ENCODE measurements around the gene KCNB1.

The KCNB1 gene

DNA sequence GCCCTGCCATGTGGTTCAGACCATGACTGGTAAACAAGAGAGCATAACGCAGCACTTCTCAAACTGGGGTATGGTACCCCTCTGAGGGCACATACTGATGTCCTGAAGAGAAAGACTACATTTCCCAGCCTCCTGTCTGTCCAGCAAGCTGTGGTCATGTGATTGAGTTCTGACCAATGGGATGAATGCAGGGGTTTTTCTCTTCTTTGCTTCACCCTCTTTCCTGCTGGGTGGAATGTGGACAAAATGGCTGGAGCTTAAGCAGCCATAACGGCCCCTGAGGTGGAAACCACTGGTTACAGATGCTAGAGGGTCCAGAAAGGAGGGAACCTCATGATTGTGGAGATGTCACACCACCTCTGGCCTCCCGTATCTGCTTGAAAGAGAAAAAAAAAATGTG lies 19.4 kb upstream of the KCNB1 start:
- peaks cover 8% of the 10 kb centered on the region for H3K4me1 ChIP-seq (ENCODE audit: insufficient read depth, insufficient read length)
- DNase-seq (ENCODE audit: low read depth, low spot score) = no peak
- H3K27me3 ChIP-seq (ENCODE audit: insufficient read depth, insufficient read length) = no peaks in the 10 kb centered on the region
- TF ChIP-seq SUZ12 (IDR thresholded peaks at IDR 0.05; ENCODE audit: extremely low read depth, insufficient read depth, insufficient read length) = no peak
- TF ChIP-seq ZNF274 (IDR thresholded peaks at IDR 0.05; ENCODE audit: low read depth, low read length) = no peak
- no peak for TF ChIP-seq YY1 (IDR thresholded peaks at IDR 0.05; ENCODE audit: insufficient read depth, insufficient read length)
- H3K9me3 ChIP-seq (ENCODE audit: insufficient read depth, low read length) = peaks cover 5% of the 10 kb centered on the region; the same call in 1 of the 2 replicates
- H3K4me3 ChIP-seq (ENCODE audit: insufficient read length, low read depth) = no peak overlapping the region
- H3K9ac ChIP-seq (ENCODE audit: insufficient read length, low read depth) = no peak overlapping the region
- H3K36me3 ChIP-seq (ENCODE audit: insufficient read depth, insufficient read length, low read length) = no peaks in the 10 kb centered on the region

DNA sequence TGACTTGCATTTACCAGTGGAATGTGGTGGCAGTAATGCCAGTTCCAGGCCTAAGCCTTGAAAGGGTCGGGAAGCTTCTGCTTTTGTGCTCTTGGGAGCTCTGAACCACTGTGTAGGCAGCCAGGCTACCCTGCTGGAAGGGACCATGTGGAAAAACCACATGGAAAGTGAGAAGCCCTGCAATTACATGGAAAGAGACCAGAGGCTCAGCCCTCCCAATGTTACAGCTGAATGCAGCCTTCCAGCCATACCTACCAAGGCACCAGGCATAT lies 14.9 kb upstream of the KCNB1 start:
- no peak for DNase-seq (ENCODE audit: low read depth, low spot score)

DNA sequence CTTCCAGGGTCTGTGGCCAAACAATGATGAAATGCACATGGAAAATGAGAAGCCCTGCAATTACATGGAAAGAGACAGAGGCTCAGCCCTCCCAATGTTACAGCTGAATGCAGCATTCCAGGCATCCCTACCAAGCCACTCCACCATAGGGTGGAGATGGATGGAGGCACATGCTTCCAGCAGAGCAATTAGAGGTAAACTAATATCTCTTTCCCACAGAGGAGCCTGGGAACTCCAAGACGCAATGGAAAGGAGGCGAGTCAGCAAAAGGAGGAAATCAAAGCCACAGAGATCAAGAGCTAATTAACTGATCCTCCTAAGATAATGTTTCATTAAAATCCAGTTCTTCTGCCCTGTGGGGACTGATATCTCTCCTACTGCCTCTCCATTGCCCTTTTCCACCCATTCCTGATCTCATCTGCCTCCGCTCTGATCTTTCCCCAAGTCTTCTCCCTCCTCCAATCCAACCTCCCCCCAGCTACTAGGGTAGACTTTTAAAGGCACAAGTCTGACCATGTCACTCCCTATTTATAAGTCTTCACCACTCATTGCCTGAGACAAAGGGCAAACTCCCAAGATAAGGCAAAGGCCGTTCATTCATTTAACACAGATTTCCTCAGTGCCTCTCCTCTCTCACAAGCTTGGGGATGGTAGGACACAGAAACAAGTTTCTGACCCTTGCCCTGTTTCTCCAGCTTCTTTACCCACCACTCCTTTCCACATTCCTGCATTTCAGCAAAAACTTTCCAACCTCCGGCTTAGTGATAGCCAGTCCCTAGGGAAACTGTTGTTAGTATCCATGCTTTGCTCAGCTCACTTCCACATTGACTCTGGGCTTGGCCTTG lies 14.3 kb upstream of the KCNB1 start:
- no peak for TF ChIP-seq YY1 (IDR thresholded peaks at IDR 0.05; ENCODE audit: insufficient read depth, insufficient read length)
- no peak for TF ChIP-seq SUZ12 (IDR thresholded peaks at IDR 0.05; ENCODE audit: extremely low read depth, insufficient read depth, insufficient read length)
- no peak for TF ChIP-seq ZNF274 (IDR thresholded peaks at IDR 0.05; ENCODE audit: low read depth, low read length)
- Histone ChIP-seq H3K9ac (ENCODE audit: insufficient read length, low read depth) (no peak overlapping the region), H3K4me1 (ENCODE audit: insufficient read depth, insufficient read length) (no peaks in the 10 kb centered on the region), H3K27me3 (ENCODE audit: insufficient read depth, insufficient read length) (no peaks in the 10 kb centered on the region), H3K9me3 (ENCODE audit: insufficient read depth, low read length) (no peaks in the 10 kb centered on the region), H3K4me3 (ENCODE audit: insufficient read length, low read depth) (no peak overlapping the region), H3K36me3 (ENCODE audit: insufficient read depth, insufficient read length, low read length) (no peaks in the 10 kb centered on the region)
- DNase-seq (ENCODE audit: low read depth, low spot score) = no peak

More for the DNA sequence above, 14.9 kb upstream of the KCNB1 start:
- H3K27me3 ChIP-seq (ENCODE audit: insufficient read depth, insufficient read length) = no peaks in the 10 kb centered on the region
- no peak overlapping the region for H3K9ac ChIP-seq (ENCODE audit: insufficient read length, low read depth)
- TF ChIP-seq YY1 (IDR thresholded peaks at IDR 0.05; ENCODE audit: insufficient read depth, insufficient read length) (no peak), SUZ12 (IDR thresholded peaks at IDR 0.05; ENCODE audit: extremely low read depth, insufficient read depth, insufficient read length) (no peak)
- no peak overlapping the region for H3K4me3 ChIP-seq (ENCODE audit: insufficient read length, low read depth)
- H3K4me1 ChIP-seq (ENCODE audit: insufficient read depth, insufficient read length) = no peaks in the 10 kb centered on the region
- H3K36me3 ChIP-seq (ENCODE audit: insufficient read depth, insufficient read length, low read length) = no peaks in the 10 kb centered on the region
- H3K9me3 ChIP-seq (ENCODE audit: insufficient read depth, low read length) = peaks cover 5% of the 10 kb centered on the region; the same call in 1 of the 2 replicates

DNA sequence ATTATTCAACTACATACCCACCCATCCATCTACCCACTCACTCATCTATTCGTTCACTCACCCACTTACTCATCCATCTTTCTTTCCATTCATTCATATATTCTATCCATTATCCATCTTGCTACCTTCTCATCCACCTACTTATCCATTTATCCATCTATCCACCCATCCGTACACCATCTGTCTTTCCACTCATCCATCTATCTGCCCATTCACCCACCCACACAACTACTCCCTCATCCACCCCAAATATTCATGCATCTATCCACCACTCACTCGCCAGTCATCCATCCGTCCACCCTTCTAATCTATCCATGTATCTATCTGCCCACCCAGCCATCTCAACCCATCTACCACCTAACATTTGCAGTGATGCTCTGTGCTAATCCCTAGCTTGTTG lies 13.6 kb upstream of the KCNB1 start:
- Histone ChIP-seq H3K9me3 (ENCODE audit: insufficient read depth, low read length) (no peaks in the 10 kb centered on the region), H3K27me3 (ENCODE audit: insufficient read depth, insufficient read length) (no peaks in the 10 kb centered on the region)

DNA sequence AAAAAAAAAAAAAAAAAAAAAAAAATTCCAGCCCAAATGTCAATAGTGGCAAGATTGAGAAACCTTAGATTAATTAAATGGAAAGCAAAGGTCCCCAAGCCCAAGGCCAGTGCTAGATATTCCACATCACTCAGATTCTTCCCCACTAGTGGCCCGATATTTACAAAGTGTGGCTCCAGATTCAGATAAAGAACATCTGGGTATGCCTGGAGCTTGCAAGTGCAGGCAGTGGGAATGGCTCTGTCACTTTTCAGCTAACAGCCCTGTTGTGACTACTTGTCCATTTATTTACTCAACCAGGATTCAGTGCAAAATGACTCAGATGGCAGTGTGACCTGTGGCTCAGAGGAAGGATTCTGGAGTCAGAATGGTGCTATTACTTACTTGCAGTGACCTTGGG lies 8.2 kb upstream of the KCNB1 start:
- DNase-seq (ENCODE audit: low read depth, low spot score) = no peak
- H3K36me3 ChIP-seq (ENCODE audit: insufficient read depth, insufficient read length, low read length) = no peaks in the 10 kb centered on the region
- H3K4me1 ChIP-seq (ENCODE audit: insufficient read depth, insufficient read length) = no peaks in the 10 kb centered on the region
- H3K27me3 ChIP-seq (ENCODE audit: insufficient read depth, insufficient read length) = peaks cover 20% of the 10 kb centered on the region
- peaks cover 10% of the 10 kb centered on the region; the same call in 1 of the 2 replicates for H3K9me3 ChIP-seq (ENCODE audit: insufficient read depth, low read length)
- no peak overlapping the region for H3K9ac ChIP-seq (ENCODE audit: insufficient read length, low read depth)
- H3K4me3 ChIP-seq (ENCODE audit: insufficient read length, low read depth) = no peak overlapping the region
- TF ChIP-seq SUZ12 (IDR thresholded peaks at IDR 0.05; ENCODE audit: extremely low read depth, insufficient read depth, insufficient read length) = no peak
- TF ChIP-seq ZNF274 (IDR thresholded peaks at IDR 0.05; ENCODE audit: low read depth, low read length) = no peak
- no peak for TF ChIP-seq YY1 (IDR thresholded peaks at IDR 0.05; ENCODE audit: insufficient read depth, insufficient read length)

More for the DNA sequence above, 13.6 kb upstream of the KCNB1 start:
- Histone ChIP-seq H3K9ac (ENCODE audit: insufficient read length, low read depth) (no peak overlapping the region), H3K4me3 (ENCODE audit: insufficient read length, low read depth) (no peak overlapping the region), H3K4me1 (ENCODE audit: insufficient read depth, insufficient read length) (no peaks in the 10 kb centered on the region), H3K36me3 (ENCODE audit: insufficient read depth, insufficient read length, low read length) (no peaks in the 10 kb centered on the region)
- no peak for DNase-seq (ENCODE audit: low read depth, low spot score)
- TF ChIP-seq ZNF274 (IDR thresholded peaks at IDR 0.05; ENCODE audit: low read depth, low read length) (no peak), SUZ12 (IDR thresholded peaks at IDR 0.05; ENCODE audit: extremely low read depth, insufficient read depth, insufficient read length) (no peak), YY1 (IDR thresholded peaks at IDR 0.05; ENCODE audit: insufficient read depth, insufficient read length) (no peak)

DNA sequence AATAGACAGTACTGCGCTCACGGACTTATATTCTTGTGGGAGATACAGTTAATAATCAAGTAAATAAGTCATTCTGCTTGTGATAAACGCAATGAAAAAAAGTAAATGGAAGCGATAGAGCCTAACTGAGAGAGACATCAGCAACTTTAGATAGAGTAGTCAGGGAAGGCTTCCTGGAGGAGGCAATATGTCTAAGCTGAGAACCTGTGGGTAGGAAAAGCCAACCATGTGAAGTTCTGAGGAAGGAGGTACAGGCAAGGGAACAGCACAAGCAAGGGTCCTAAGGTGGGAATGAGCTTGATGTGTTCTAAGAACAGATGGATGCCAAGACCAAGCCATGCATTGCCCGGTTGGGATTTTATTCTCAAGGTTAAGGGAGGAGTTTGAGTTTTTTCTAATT lies 7.2 kb upstream of the KCNB1 start:
- Histone ChIP-seq H3K4me1 (ENCODE audit: insufficient read depth, insufficient read length) (no peaks in the 10 kb centered on the region), H3K9me3 (ENCODE audit: insufficient read depth, low read length) (peaks cover 10% of the 10 kb centered on the region; the same call in 1 of the 2 replicates), H3K4me3 (ENCODE audit: insufficient read length, low read depth) (no peak overlapping the region), H3K27me3 (ENCODE audit: insufficient read depth, insufficient read length) (peaks cover 30% of the 10 kb centered on the region), H3K9ac (ENCODE audit: insufficient read length, low read depth) (no peak overlapping the region), H3K36me3 (ENCODE audit: insufficient read depth, insufficient read length, low read length) (no peaks in the 10 kb centered on the region)
- no peak for TF ChIP-seq ZNF274 (IDR thresholded peaks at IDR 0.05; ENCODE audit: low read depth, low read length)
- no peak for TF ChIP-seq YY1 (IDR thresholded peaks at IDR 0.05; ENCODE audit: insufficient read depth, insufficient read length)
- no peak for TF ChIP-seq SUZ12 (IDR thresholded peaks at IDR 0.05; ENCODE audit: extremely low read depth, insufficient read depth, insufficient read length)
- DNase-seq (ENCODE audit: low read depth, low spot score) = no peak

DNA sequence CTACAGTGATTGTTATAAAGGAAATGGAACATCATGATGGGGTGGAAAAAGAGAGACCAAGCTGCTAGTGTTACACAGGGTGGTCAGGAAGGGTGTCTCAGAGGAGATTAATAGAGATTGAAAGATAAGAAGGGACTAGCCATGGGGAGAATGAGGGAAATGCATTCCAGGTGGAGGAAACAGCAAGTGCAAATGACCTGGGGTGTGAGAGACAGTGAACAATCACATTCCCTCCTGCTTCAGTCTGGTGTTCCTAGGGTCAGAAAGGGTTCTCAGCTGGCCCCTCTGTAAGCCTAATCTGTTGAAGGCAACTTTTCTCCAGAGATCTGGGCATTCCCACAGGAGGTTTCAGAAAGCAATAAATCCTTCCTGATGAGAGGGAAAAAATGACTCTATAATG lies 3.6 kb upstream of the KCNB1 start:
- Histone ChIP-seq H3K9me3 (ENCODE audit: insufficient read depth, low read length) (peaks cover 10% of the 10 kb centered on the region; the same call in 1 of the 2 replicates), H3K36me3 (ENCODE audit: insufficient read depth, insufficient read length, low read length) (no peaks in the 10 kb centered on the region), H3K4me1 (ENCODE audit: insufficient read depth, insufficient read length) (peaks cover 3% of the 10 kb centered on the region), H3K9ac (ENCODE audit: insufficient read length, low read depth) (no peak overlapping the region), H3K4me3 (ENCODE audit: insufficient read length, low read depth) (no peak overlapping the region), H3K27me3 (ENCODE audit: insufficient read depth, insufficient read length) (peaks cover 53% of the 10 kb centered on the region)
- no peak for DNase-seq (ENCODE audit: low read depth, low spot score)
- no peak for TF ChIP-seq SUZ12 (IDR thresholded peaks at IDR 0.05; ENCODE audit: extremely low read depth, insufficient read depth, insufficient read length)

Data from NT2/D1 (cell line).